WERI-Rb-1 (cell line): ENCODE data around the gene CDYL.

Experiments used
- DNase-seq: peaks from one replicate; pipeline ENCODE4 v3.0.0-alpha.2; 2020
- H3K27ac ChIP-seq: fragments of 250-450 bp; sonication (Bioruptor Pico); 2 replicates; pipeline ENCODE4 v1.5.1; 2020; ENCODE audit warnings: mild to moderate bottlenecking, moderate library complexity
- H3K27me3 ChIP-seq: fragments of 250-450 bp; sonication (Bioruptor Pico); 2 replicates; pipeline ENCODE4 v1.5.1; 2021; ENCODE audit warnings: mild to moderate bottlenecking, low read depth, moderate library complexity; ENCODE audit not compliant: insufficient read depth, severe bottlenecking
- H3K36me3 ChIP-seq: fragments of 250-450 bp; sonication (Bioruptor Pico); 2 replicates; pipeline ENCODE4 v1.5.1; 2020; ENCODE audit warnings: mild to moderate bottlenecking, moderate library complexity
- H3K4me3 ChIP-seq: 2 replicates; pipeline ENCODE4 v1.5.1; 2011; ENCODE audit warnings: low read depth, mild to moderate bottlenecking, control low read depth, low read length
- H3K9me3 ChIP-seq: fragments of 250-450 bp; sonication (Bioruptor Pico); 2 replicates; pipeline ENCODE4 v1.5.1; 2021; ENCODE audit warnings: mild to moderate bottlenecking, moderate library complexity; ENCODE audit not compliant: severe bottlenecking
- TF ChIP-seq, protein P1 (sequence below): IDR thresholded peaks from 2 replicates; pipeline ENCODE4 v1.5.1; 2011; ENCODE audit warnings: low read depth, mild to moderate bottlenecking, control low read depth, inconsistent platforms, low read length

The CDYL gene

DNA sequence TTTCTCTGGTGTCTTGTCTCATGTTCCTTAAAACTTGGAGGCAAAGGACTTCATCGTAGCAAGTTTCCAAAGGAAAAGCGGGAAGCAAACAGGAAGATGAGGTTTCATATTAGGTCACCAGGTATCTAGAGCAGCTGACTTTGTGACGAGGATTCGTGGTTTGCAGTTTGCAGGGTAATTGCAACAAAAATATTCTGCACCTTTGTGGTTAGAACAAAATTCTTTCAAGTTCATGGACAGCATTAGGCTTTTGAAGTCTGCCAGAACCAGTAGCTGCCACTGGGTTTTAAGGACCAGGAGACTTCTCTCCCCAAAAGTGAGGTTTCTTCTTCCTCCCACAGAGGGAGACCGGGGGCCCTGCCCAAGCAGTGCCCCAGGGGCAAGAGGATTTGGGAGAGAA, 164.2 kb downstream of the CDYL start:
- Histone ChIP-seq H3K36me3 (peaks cover 18% of the 10 kb centered on the region), H3K9me3 (no peaks in the 10 kb centered on the region), H3K27ac (no peak overlapping the region), H3K27me3 (no peaks in the 10 kb centered on the region), H3K4me3 (no peak overlapping the region)
- DNase-seq = no peak
- TF ChIP-seq, protein P1, sequence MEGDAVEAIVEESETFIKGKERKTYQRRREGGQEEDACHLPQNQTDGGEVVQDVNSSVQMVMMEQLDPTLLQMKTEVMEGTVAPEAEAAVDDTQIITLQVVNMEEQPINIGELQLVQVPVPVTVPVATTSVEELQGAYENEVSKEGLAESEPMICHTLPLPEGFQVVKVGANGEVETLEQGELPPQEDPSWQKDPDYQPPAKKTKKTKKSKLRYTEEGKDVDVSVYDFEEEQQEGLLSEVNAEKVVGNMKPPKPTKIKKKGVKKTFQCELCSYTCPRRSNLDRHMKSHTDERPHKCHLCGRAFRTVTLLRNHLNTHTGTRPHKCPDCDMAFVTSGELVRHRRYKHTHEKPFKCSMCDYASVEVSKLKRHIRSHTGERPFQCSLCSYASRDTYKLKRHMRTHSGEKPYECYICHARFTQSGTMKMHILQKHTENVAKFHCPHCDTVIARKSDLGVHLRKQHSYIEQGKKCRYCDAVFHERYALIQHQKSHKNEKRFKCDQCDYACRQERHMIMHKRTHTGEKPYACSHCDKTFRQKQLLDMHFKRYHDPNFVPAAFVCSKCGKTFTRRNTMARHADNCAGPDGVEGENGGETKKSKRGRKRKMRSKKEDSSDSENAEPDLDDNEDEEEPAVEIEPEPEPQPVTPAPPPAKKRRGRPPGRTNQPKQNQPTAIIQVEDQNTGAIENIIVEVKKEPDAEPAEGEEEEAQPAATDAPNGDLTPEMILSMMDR = no peak

- Histone ChIP-seq H3K4me3 (no peak overlapping the region), H3K27me3 (no peaks in the 10 kb centered on the region), H3K36me3 (peaks cover 29% of the 10 kb centered on the region), H3K9me3 (no peaks in the 10 kb centered on the region), H3K27ac (no peak overlapping the region)
- DNase-seq = no peak
- TF ChIP-seq, protein P1 = no peak
Observed at GRCh38 chr6:4941782-4942672, 165.8 kb downstream of the CDYL start.

- TF ChIP-seq, protein P1 = no peak
- Histone ChIP-seq H3K27ac (no peak overlapping the region), H3K4me3 (no peak overlapping the region), H3K27me3 (no peaks in the 10 kb centered on the region), H3K9me3 (no peaks in the 10 kb centered on the region), H3K36me3 (peaks cover 28% of the 10 kb centered on the region)
- no peak for DNase-seq
Observed at GRCh38 chr6:4942673-4943009, 166.4 kb downstream of the CDYL start.

- Histone ChIP-seq H3K36me3 (peaks cover 28% of the 10 kb centered on the region), H3K27me3 (no peaks in the 10 kb centered on the region), H3K4me3 (no peak overlapping the region), H3K9me3 (no peaks in the 10 kb centered on the region), H3K27ac (no peak overlapping the region)
- TF ChIP-seq, protein P1 = no peak
- DNase-seq = no peak
Observed at GRCh38 chr6:4943716-4944115, 167.5 kb downstream of the CDYL start.

- TF ChIP-seq, protein P1 = no peak
- no peak for DNase-seq
- H3K36me3 ChIP-seq = peaks cover 28% of the 10 kb centered on the region
- no peaks in the 10 kb centered on the region for H3K9me3 ChIP-seq
- no peak overlapping the region for H3K4me3 ChIP-seq
- H3K27me3 ChIP-seq = no peaks in the 10 kb centered on the region
- H3K27ac ChIP-seq = no peak overlapping the region
Observed at GRCh38 chr6:4944325-4944724, 168.1 kb downstream of the CDYL start.

GRCh38 chr6:4946521-4946920, 170.3 kb downstream of the CDYL start:
- DNase-seq = no peak

More at GRCh38 chr6:4946521-4946920, 170.3 kb downstream of the CDYL start:
- H3K4me3 ChIP-seq = no peak overlapping the region
- no peak overlapping the region for H3K27ac ChIP-seq
- H3K9me3 ChIP-seq = no peaks in the 10 kb centered on the region
- peaks cover 39% of the 10 kb centered on the region for H3K36me3 ChIP-seq
- TF ChIP-seq, protein P1 = no peak
- no peaks in the 10 kb centered on the region for H3K27me3 ChIP-seq
